IPS-18c (cell line): Measurements from ENCODE around the gene SHISA4.
"Not testable (repeated sequence)": the region's sequence is repeated elsewhere in the genome, so short reads cannot be mapped to it uniquely, and the experiment has no call there.

ENCODE experiments used
- H3K4me3 ChIP-seq: 2 replicates; pipeline ENCODE4 v1.7.0; 2013; ENCODE audit warnings: low read depth, mild to moderate bottlenecking, low read length, moderate library complexity; ENCODE audit not compliant: insufficient read depth
- H3K9me3 ChIP-seq: one replicate; pipeline ENCODE4 v1.6.1; 2013; ENCODE audit warnings: mild to moderate bottlenecking, low read length, moderate library complexity; ENCODE audit not compliant: control insufficient read depth, insufficient read depth

Gene SHISA4

DNA sequence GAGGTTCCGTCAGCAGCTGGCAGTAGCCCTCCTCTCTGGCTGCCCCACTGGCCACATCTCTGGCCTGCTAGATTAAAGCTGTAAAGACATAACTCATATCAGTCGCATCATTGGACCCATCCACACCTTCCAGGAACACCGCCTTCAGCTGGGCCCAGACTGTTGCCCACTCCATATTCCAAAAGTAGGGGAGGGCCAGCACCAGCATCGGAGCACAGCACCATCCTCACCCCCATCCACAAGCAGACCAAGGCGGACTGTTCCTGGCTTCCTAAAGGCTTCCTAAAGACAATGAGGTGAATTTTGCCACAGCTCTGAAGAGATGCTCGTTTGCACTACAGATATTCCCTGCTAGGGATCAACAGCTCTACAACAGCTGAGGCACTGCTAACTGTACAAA lies 3.5 kb downstream of the SHISA4 start:
- H3K9me3 ChIP-seq = no peaks in the 10 kb centered on the region
- H3K4me3 ChIP-seq = no peak overlapping the region

GRCh38 chr1:201893431-201893830 lies 4.7 kb downstream of the SHISA4 start:
- no peak overlapping the region for H3K4me3 ChIP-seq
- no peaks in the 10 kb centered on the region for H3K9me3 ChIP-seq

- Histone ChIP-seq H3K4me3 (no peak overlapping the region), H3K9me3 (no peaks in the 10 kb centered on the region)
Measured at GRCh38 chr1:201894343-201895119, 5.8 kb downstream of the SHISA4 start.

- Histone ChIP-seq H3K4me3 (no peak overlapping the region), H3K9me3 (no peaks in the 10 kb centered on the region)
Measured at GRCh38 chr1:201895120-201895665, 6.5 kb downstream of the SHISA4 start.

DNA sequence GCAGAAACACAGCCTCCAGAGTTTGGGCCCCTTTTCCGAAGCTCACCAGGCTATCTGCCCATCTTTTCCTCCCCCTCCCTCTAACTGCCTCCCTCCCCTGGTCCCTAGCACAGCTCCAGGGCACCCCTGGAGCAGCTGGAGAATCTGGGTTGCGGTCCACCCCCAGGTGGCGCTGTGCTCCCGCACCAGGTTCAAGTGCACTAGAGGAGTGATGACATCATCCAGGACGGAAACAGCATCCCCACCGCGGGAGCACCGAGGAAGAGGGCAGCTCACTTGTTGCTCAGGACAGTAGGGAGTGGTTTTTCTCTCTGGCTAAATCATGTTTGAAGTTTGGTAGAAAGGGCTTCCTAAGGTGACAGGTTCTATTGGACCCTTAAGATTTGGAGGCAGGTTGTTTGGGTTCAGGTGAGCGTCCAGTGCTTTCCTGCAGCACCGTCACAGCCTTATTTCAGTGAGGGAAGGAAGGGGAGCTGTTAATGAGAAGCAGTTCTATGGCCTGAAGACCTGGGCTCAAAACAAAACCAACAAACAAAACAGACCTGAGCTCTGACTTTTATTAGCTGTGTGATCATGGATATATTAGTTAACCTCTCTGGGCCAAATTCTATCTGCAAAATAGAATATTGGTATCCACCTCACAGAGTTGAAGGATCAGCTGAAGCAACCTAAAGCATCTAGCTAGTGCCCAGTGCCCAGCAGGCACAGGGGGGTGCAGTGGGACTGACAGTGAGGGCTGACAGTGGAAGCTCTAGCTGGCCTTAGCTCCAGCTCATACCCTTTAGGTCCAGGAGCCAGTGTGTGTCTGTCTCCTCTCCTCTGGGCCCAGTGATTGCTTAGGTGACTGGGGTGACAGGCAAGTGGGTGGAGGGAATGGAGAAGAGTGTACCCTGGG lies 7.5 kb downstream of the SHISA4 start:
- Histone ChIP-seq H3K9me3 (no peaks in the 10 kb centered on the region), H3K4me3 (no peak overlapping the region)

DNA sequence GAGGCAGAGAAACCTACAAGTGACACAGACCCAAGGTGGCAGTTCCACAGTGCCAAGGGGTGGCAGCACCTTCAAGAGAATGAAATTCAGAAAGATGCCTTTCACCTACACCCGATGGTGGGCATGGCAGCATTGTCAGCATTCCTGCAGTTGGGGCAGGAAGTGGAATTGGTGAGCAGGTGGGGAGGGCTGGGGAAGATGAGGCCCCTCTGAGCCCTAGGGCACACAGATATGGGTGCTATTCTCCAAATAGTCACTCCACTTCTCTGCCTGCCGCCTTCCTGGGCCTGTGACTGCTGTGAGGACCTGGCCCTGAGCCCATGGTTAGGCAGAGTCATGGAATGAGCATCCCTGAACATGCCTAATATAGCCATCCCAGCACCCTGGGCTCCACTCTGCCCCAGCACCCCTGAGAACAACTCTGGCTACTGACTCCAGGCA lies 8.3 kb downstream of the SHISA4 start:
- Histone ChIP-seq H3K4me3 (no peak overlapping the region), H3K9me3 (no peaks in the 10 kb centered on the region)

- Histone ChIP-seq H3K4me3 (no peak overlapping the region), H3K9me3 (no peaks in the 10 kb centered on the region)
Measured at GRCh38 chr1:201898240-201898894, 9.7 kb downstream of the SHISA4 start.

- no peaks in the 10 kb centered on the region for H3K9me3 ChIP-seq
- H3K4me3 ChIP-seq = no peak overlapping the region
Measured at GRCh38 chr1:201898992-201899391, 10.3 kb downstream of the SHISA4 start.

GRCh38 chr1:201899683-201900429 lies 11.2 kb downstream of the SHISA4 start:
- no peak overlapping the region for H3K4me3 ChIP-seq
- no peaks in the 10 kb centered on the region for H3K9me3 ChIP-seq

- Histone ChIP-seq H3K9me3 (no peaks in the 10 kb centered on the region), H3K4me3 (no peak overlapping the region)
Measured at GRCh38 chr1:201900476-201900875, 11.8 kb downstream of the SHISA4 start.

- H3K9me3 ChIP-seq, H3K4me3 ChIP-seq: not testable (repeated sequence)
Measured at GRCh38 chr1:201901036-201901435, 12.3 kb downstream of the SHISA4 start.

GRCh38 chr1:201902198-201902597 lies 13.5 kb downstream of the SHISA4 start:
- no peak overlapping the region for H3K4me3 ChIP-seq
- no peaks in the 10 kb centered on the region for H3K9me3 ChIP-seq

- no peak overlapping the region for H3K4me3 ChIP-seq
- H3K9me3 ChIP-seq = no peaks in the 10 kb centered on the region
Measured at GRCh38 chr1:201903135-201903534, 14.4 kb downstream of the SHISA4 start.

DNA sequence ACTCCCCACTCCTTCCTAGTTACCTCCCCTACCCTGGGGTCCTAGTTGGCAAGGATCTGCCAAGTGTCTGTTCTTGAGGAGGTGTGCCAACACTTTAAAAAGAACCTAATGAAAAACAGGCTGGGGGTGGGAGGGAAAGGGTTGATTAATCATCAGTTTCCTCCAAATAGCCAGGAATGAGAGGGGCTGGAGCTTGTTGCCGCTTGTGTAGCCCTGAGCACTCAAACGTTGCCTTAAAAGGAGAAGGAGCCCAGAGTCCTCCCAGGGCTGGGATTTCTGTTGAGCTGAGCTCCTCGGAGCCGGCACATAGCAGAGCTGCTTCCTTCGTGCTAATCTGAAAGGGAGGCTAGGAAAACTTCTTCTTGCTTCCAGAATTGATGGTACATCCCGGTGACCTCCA lies 15.9 kb downstream of the SHISA4 start:
- Histone ChIP-seq H3K4me3 (no peak overlapping the region), H3K9me3 (no peaks in the 10 kb centered on the region)

DNA sequence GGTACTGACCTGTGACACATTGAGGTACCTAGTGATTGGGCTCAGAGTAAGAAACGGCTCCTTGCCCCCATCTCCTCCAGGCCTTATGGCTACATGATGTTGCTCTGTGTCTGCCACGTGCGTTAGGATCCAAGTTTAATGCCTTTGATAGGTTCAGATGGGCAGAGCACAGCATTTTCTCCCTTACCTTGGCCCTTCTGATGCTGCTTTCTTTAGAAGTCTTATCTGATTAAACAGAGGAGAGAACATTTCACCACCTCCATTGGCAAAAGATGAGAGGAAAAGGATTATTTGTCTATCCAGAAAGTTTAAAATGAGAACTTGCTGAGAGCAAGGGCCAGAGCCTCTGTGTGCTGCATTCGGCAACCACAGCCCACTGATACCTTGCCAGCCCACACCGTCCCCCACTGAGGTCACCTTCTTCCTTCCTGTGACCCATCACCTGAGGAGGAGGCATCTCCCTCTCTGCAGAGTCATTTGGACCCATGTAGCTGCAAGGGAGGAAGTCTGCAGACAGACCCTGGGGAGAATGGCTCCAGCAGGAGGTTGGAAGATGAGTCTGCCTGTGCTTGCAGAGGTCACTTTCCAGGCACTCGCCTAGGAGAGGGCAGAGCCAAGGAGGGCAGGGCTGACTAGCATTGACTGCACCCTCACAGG lies 16.7 kb downstream of the SHISA4 start:
- H3K9me3 ChIP-seq = no peaks in the 10 kb centered on the region
- H3K4me3 ChIP-seq = no peak overlapping the region

DNA sequence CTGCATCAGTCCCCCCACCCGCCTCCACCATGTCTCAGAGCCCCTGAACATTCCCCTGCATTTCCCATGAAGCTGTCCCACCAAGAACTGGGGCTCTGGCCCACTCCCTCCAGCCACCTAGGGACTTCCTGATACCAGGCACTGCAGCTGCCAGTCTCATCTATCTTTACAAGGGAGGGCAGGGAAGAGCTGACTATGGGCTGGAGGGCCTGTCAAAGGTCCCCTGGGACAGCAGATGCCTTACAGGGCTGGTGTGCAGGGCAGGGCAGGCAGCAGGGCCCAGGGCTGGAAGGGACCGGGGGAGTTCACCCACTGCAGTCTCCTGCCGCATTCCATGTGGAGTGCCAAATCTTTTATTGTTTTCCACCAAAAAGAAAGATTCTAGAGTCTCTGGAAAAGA lies 17.6 kb downstream of the SHISA4 start:
- no peaks in the 10 kb centered on the region for H3K9me3 ChIP-seq
- no peak overlapping the region for H3K4me3 ChIP-seq
